GM12801 (cell line): ENCODE data around the gene SLC26A8.

Experiments
- CTCF ChIP-seq: IDR thresholded peaks from one replicate; pipeline ENCODE4 v1.5.1; 2011; ENCODE audit warnings: control low read depth; ENCODE audit not compliant: insufficient read length; ENCODE audit errors: extremely low read depth

The SLC26A8 gene

GRCh38 chr6:36015666-36016065 is 8.8 kb downstream of the SLC26A8 start:
- no peak for TF ChIP-seq CTCF

- TF ChIP-seq CTCF, result no peak
Measured at GRCh38 chr6:36000451-36000850, 24.0 kb downstream of the SLC26A8 start.

GRCh38 chr6:35993150-35993549 is 31.3 kb downstream of the SLC26A8 start:
- TF ChIP-seq CTCF, result no peak

GRCh38 chr6:35984701-35985100 is 39.7 kb downstream of the SLC26A8 start:
- no peak for TF ChIP-seq CTCF

- no peak for TF ChIP-seq CTCF
Measured at GRCh38 chr6:35980991-35981645, 43.3 kb downstream of the SLC26A8 start.

GRCh38 chr6:35977308-35977707 is 47.1 kb downstream of the SLC26A8 start:
- no peak for TF ChIP-seq CTCF

- TF ChIP-seq CTCF, result no peak
Measured at GRCh38 chr6:35973670-35974222, 50.7 kb downstream of the SLC26A8 start.
